ENCODE measurements around the gene FANCF.

FANCF gene

DNA sequence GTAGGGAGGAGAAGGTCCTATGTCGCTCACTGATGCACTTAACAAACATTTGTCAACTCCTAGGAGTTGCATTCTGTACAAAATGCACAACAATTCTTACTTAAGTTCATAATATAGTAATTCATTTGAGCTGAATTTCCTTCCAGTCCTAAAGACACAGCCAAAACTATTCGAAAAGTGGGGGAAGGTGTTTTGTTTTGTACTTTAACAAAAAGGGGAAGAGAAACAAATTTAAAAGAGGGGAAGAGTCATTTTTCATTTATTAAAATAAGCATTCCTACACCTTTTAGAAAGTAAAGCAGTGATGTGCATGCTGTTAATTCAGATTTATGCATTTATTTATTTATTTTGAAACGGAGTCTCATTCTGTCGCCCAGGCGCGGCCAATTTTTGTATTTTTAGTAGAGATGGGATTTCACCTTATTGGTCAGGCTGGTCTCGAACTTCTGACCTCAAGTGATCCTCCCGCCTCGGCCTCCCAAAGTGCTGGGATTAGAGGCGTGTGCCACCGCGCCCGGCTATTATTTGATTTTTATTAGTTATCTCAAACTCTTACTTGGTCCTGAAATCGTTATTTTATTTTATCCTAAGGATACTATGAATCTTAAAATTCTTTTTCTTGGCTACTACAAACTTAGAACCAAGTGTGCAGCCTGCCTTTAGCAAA lies 1.1 kb upstream of the FANCF start:
- in situ Hi-C loops (cut with HindIII; ENCODE audit: low sequenced_read_pairs) = no loop called here

- in situ Hi-C loops (cut with HindIII; ENCODE audit: low sequenced_read_pairs) = no loop called here
These were observed 728 bp downstream of the FANCF start for GRCh38 chr11:22624742-22625447.

- in situ Hi-C loops (cut with HindIII; ENCODE audit: low sequenced_read_pairs) = no loop called here
These were observed 7.8 kb downstream of the FANCF start for GRCh38 chr11:22617868-22618267.

DNA sequence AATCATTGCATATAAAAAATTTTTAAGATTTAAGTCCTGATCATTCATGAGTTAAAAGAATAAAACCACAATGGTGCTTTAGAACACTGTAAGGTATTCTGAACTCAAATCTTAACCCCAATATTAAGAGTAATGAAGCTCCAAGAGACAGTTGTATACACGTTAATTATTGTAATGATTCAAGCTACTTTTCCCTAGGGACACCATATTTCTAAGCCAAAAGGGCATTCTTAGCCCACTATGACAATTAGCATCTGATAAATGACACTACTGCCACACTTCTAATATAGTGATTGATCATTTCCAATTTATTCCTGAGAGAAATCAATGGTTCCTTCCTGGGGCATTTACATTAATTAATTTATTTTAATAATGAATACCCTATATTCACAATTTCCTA lies 21.7 kb downstream of the FANCF start:
- in situ Hi-C loops (cut with HindIII; ENCODE audit: low sequenced_read_pairs) = loop anchor here (5.0 kb wide), 1 partner anchor 58 kb away; no protein-coding TSS in a partner anchor

DNA sequence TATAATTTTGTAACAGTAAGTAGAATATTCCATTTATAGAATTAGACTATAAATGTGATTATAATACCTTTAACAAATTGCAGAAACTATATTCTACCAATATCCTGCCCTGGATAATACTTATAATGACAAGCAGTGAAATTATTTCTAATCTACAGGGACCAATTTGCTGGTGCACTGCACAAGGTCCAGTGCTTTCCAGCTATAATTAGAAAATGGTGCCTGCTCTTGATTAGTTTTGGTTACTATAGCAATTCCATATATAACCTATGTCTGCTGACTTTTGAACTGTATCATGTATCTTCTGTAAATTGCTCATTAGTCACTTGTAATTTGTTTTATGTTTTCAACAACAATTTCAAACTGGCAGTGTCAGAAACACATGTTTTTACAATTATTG lies 23.1 kb downstream of the FANCF start:
- in situ Hi-C loops (cut with HindIII; ENCODE audit: low sequenced_read_pairs) = loop anchor here (5.0 kb wide), 1 partner anchor 60 kb away; no protein-coding TSS in a partner anchor

DNA sequence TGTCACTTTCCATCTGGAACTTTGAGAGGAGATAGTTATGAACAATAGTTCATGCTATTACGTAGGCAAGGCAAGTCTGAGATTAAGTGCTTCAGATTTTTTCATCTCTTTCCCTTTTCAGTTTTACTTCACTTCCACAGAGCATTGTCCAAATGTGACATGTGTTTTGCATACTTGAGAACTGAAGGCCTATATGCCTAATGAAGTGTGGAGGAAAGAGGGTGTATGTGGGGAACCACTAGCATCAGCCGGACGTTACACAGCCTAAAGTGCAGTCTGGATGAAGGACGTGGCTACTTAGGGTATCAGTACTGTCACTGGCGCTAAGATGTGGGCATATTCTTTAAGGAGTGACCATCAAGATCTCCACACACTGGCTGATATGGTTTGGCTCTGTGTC lies 26.2 kb downstream of the FANCF start:
- in situ Hi-C loops (cut with HindIII; ENCODE audit: low sequenced_read_pairs) = no loop called here

- in situ Hi-C loops (cut with HindIII; ENCODE audit: low sequenced_read_pairs) = no loop called here
These were observed 28.6 kb downstream of the FANCF start for GRCh38 chr11:22597062-22597461.

DNA sequence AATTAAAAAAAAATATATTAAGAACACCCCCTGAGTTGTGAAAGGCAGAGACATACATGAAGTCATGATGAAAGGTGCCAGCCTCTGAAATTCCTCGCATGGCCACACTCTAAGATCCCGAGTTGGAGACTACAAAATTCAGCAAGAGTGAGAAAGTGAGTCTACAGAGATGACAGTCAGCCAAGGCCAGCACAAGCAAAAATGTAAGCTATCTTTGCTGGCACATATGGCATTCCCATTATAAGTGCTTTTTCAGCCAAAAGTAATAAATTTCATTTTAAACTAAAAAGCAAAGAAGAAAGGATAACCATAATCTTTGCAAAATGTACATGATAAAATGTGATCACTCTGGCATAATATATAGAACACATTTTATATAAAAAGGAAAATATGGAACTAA lies 40.6 kb downstream of the FANCF start:
- in situ Hi-C loops (cut with HindIII; ENCODE audit: low sequenced_read_pairs) = no loop called here

DNA sequence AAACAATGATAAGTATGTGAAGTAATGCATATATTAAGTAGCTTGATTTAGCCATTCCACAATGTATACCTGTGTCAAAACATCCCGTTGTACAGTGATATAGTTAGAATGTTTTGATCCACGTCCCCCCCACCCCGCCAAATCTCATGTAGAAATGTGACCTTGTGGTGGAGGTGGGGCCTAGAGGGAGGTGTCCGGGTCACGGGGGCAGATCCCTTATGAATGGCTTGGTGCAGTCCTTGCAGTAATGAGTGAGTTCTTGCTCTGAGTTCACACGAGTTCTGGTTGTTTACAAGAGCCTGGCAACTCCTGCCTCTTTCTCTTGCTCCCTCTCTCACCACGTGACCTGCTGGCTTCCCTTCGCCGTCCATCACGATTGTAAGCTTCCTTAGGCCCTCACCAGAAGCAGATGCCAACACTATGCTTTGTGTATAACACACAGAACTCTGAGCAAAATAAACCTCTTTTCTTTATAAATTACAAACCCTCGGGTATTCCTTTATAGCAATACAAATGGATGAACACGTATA lies 41.6 kb downstream of the FANCF start:
- in situ Hi-C loops (cut with HindIII; ENCODE audit: low sequenced_read_pairs) = no loop called here

DNA sequence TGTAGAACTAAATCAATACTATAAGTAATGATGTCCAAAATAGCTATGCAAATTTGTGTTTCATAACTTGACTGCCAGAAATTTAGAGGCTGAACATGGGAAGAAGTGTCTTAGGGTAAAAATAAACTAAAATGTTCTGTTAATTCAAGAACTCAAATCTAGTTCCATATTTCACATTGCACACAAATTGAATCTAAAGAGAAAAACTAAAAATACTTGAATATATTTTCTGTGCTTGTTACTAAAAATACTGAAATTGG lies 43.5 kb downstream of the FANCF start:
- in situ Hi-C loops (cut with HindIII; ENCODE audit: low sequenced_read_pairs) = no loop called here

GRCh38 chr11:22581354-22582150 lies 44.1 kb downstream of the FANCF start:
- in situ Hi-C loops (cut with HindIII; ENCODE audit: low sequenced_read_pairs) = no loop called here

GRCh38 chr11:22577854-22578253 lies 47.8 kb downstream of the FANCF start:
- in situ Hi-C loops (cut with HindIII; ENCODE audit: low sequenced_read_pairs) = no loop called here
